ENCODE data around the gene RAD1. TPM values are rescaled to one million over a fixed set of nuclear protein-coding genes. Genes with fewer than 3 reads are reported as not detected.

RAD1 gene
- total RNA-seq, 1 donor from 2014 or later = 19.7 TPM

- Histone ChIP-seq H3K4me3 (ENCODE audit: insufficient read depth, low read depth, low read length) (no peak overlapping the region), H2AFZ (ENCODE audit: low read depth, low read length) (no peak overlapping the region), H3K9ac (ENCODE audit: low read length) (no peak overlapping the region), H3K27ac (ENCODE audit: low read depth, low read length) (no peak overlapping the region), H3K27me3 (ENCODE audit: insufficient read depth, low read length) (no peaks in the 10 kb centered on the region), H3K4me2 (ENCODE audit: low read length) (no peak overlapping the region), H4K20me1 (ENCODE audit: insufficient read depth, low read length) (no peaks in the 10 kb centered on the region), H3K36me3 (ENCODE audit: insufficient read depth, low read length) (no peaks in the 10 kb centered on the region), H3K79me2 (ENCODE audit: insufficient read depth, low read length) (no peaks in the 10 kb centered on the region), H3K4me1 (ENCODE audit: insufficient read depth, low read length) (no peaks in the 10 kb centered on the region), H3K9me3 (ENCODE audit: insufficient read depth, low read depth, low read length) (no peaks in the 10 kb centered on the region)
- Mint-ChIP-seq H3K4me3 (ENCODE audit: unreplicated experiment) (no peak overlapping the region), H3K9me3 (ENCODE audit: unreplicated experiment) (no peaks in the 10 kb centered on the region), H3K36me3 (ENCODE audit: low read depth, unreplicated experiment) (no peaks in the 10 kb centered on the region), H3K4me1 (ENCODE audit: low read depth, unreplicated experiment) (peaks cover 3% of the 10 kb centered on the region), H3K27me3 (ENCODE audit: low read depth, unreplicated experiment) (no peaks in the 10 kb centered on the region), H3K27ac (ENCODE audit: unreplicated experiment) (no peak overlapping the region)
- TF ChIP-seq EZH2 (IDR thresholded peaks at IDR 0.05; ENCODE audit: insufficient read depth, low read length) (no peak), CTCF (IDR thresholded peaks at IDR 0.05; ENCODE audit: insufficient read depth, low read depth, low read length) (no peak)
- no peak for FAIRE-seq
- no peak for DNase-seq (ENCODE audit: low read depth)
These were observed 19.5 kb downstream of the RAD1 start for GRCh38 chr5:34895641-34896419.

GRCh38 chr5:34894716-34895115 is 20.6 kb downstream of the RAD1 start:
- no peaks in the 10 kb centered on the region for H3K9me3 Mint-ChIP-seq (ENCODE audit: unreplicated experiment)
- no peaks in the 10 kb centered on the region for H3K36me3 ChIP-seq (ENCODE audit: insufficient read depth, low read length)
- no peaks in the 10 kb centered on the region for H3K9me3 ChIP-seq (ENCODE audit: insufficient read depth, low read depth, low read length)

More at GRCh38 chr5:34894716-34895115, 20.6 kb downstream of the RAD1 start:
- Mint-ChIP-seq H3K27me3 (ENCODE audit: low read depth, unreplicated experiment) (no peaks in the 10 kb centered on the region), H3K36me3 (ENCODE audit: low read depth, unreplicated experiment) (no peaks in the 10 kb centered on the region), H3K4me3 (ENCODE audit: unreplicated experiment) (no peak overlapping the region), H3K4me1 (ENCODE audit: low read depth, unreplicated experiment) (peaks cover 3% of the 10 kb centered on the region), H3K27ac (ENCODE audit: unreplicated experiment) (no peak overlapping the region)
- no peak overlapping the region for H3K9ac ChIP-seq (ENCODE audit: low read length)
- DNase-seq (ENCODE audit: low read depth) (no peak), FAIRE-seq (no peak)
- no peaks in the 10 kb centered on the region for H3K4me1 ChIP-seq (ENCODE audit: insufficient read depth, low read length)
- TF ChIP-seq EZH2 (IDR thresholded peaks at IDR 0.05; ENCODE audit: insufficient read depth, low read length) (no peak), CTCF (IDR thresholded peaks at IDR 0.05; ENCODE audit: insufficient read depth, low read depth, low read length) (no peak)
- H3K4me3 ChIP-seq (ENCODE audit: insufficient read depth, low read depth, low read length) = no peak overlapping the region
- no peaks in the 10 kb centered on the region for H4K20me1 ChIP-seq (ENCODE audit: insufficient read depth, low read length)
- H3K27me3 ChIP-seq (ENCODE audit: insufficient read depth, low read length) = no peaks in the 10 kb centered on the region
- no peak overlapping the region for H3K4me2 ChIP-seq (ENCODE audit: low read length)
- no peaks in the 10 kb centered on the region for H3K79me2 ChIP-seq (ENCODE audit: insufficient read depth, low read length)
- no peak overlapping the region for H2AFZ ChIP-seq (ENCODE audit: low read depth, low read length)
- no peak overlapping the region for H3K27ac ChIP-seq (ENCODE audit: low read depth, low read length)
